SK-N-SH (cell line): ENCODE data around the gene FRMD8.

ENCODE experiments used
- FOXJ3 ChIP-seq: sonication (generic); formaldehyde crosslinking; IDR thresholded peaks from 2 replicates; pipeline ENCODE4 v1.5.1; 2020; ENCODE audit warnings: mild to moderate bottlenecking, missing genetic modification reagents
- FOXM1 ChIP-seq: IDR thresholded peaks from 2 replicates; pipeline ENCODE4 v1.4.0; 2012; ENCODE audit warnings: low read depth, mild to moderate bottlenecking
- TAF1 ChIP-seq: IDR thresholded peaks from 2 replicates; pipeline ENCODE4 v1.6.1; 2012; ENCODE audit warnings: low read depth, mild to moderate bottlenecking, low read length, moderate library complexity, borderline replicate concordance
- TF ChIP-seq, protein P1 (sequence below): fragments of 200-600 bp; sonication (generic); IDR thresholded peaks from 2 replicates; pipeline ENCODE4 v1.6.1; 2017; ENCODE audit warnings: antibody characterized with exemption, mild to moderate bottlenecking, moderate library complexity
- TF ChIP-seq, protein P2 (sequence below): IDR thresholded peaks from 2 replicates; pipeline ENCODE4 v1.4.0; 2012; ENCODE audit warnings: low read depth

DNA sequence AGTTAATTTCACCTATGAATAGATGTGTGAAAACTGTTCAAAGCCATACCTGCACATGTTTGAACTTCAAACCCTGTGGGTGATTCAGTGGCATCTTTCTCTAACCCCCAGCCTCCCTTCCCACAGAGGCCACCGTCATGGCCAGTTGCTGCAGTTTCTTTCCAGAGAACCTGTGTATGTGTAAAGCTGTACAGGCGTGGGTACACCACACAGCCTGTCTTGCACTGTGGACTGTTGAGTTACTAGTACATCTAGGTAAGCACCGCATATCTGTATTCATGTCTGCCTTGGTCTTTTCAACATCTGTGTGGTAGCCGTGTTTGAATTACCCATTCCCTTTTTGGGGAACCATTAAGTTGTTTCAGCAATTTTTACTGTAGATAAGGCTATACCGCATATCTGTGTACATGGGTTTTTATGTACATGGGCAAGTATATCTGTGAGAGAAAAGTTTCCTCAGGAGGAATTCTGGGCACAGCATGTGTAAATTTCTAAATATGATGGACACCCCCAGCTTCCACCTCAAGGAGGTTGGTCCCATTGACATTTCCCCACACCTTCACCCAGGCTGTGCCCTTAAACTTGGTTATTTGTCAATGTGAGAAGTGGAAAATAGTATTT lies 50.1 kb downstream of the FRMD8 start:
- TF ChIP-seq, protein P1, sequence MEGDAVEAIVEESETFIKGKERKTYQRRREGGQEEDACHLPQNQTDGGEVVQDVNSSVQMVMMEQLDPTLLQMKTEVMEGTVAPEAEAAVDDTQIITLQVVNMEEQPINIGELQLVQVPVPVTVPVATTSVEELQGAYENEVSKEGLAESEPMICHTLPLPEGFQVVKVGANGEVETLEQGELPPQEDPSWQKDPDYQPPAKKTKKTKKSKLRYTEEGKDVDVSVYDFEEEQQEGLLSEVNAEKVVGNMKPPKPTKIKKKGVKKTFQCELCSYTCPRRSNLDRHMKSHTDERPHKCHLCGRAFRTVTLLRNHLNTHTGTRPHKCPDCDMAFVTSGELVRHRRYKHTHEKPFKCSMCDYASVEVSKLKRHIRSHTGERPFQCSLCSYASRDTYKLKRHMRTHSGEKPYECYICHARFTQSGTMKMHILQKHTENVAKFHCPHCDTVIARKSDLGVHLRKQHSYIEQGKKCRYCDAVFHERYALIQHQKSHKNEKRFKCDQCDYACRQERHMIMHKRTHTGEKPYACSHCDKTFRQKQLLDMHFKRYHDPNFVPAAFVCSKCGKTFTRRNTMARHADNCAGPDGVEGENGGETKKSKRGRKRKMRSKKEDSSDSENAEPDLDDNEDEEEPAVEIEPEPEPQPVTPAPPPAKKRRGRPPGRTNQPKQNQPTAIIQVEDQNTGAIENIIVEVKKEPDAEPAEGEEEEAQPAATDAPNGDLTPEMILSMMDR = no peak
- TF ChIP-seq TAF1 = no peak
- no peak for TF ChIP-seq FOXJ3 (CRISPR knock-in tag)
- TF ChIP-seq, protein P2, sequence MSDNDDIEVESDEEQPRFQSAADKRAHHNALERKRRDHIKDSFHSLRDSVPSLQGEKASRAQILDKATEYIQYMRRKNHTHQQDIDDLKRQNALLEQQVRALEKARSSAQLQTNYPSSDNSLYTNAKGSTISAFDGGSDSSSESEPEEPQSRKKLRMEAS = no peak
- no peak for TF ChIP-seq FOXM1
